GM21825 (cell line): ENCODE data around the gene TEX10.
A peak's percentile ranks its signal among the peaks of the same experiment; 100 is the strongest.
"Not testable (repeated sequence)": the region's sequence is repeated elsewhere in the genome, so short reads cannot be mapped to it uniquely, and the experiment has no call there.

Experiments
- ATAC-seq: cut with Tn5 transposase; IDR thresholded peaks from one replicate; pipeline ENCODE4 v1.9.1; 2021; ENCODE audit warnings: mild to moderate bottlenecking, moderate library complexity; ENCODE audit not compliant: unreplicated experiment

Gene TEX10

DNA sequence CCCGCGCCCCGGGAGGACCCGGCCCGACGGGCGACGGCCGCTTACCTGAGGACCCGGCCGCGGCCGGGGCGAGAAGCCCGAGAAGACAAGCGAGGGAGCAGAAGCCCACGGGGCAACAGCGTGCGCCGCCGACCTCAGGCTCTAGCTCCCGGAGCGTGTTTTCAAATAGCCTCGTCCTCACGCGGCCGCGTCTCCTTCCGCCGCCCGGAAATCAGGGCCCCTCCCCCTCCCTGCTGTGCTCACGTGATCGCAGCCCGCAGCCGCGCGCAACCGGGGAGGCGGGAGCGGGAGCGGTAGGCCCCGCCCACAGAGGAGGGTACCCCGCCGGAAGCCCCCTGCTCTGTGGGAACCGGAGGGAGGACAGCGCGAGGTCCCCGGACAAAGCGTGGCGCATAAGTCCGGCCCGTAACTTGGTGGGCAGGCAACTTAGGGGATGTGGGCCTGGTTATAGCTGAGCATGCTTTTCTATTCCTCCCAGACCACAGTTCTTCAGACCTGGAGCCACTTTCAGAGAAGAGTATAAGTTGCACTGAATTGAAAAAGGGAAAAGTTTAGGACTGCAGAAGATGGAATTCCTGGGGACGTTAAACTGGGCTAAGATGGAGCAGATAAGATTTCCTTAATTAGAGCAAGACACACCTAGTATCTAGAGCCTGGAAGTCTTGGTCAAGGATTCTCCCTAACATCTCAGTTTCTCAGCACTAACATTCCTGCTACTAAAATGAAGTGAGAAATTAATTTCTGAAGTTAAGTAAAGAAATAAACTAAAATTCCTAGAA lies at the start of gene TEX10:
TEX10 (minus strand) TSS at position 216 of the 779 bp plus-strand sequence. CDS start 3,579 bp downstream, outside the sequence.
- peak; percentile 80 for ATAC-seq

DNA sequence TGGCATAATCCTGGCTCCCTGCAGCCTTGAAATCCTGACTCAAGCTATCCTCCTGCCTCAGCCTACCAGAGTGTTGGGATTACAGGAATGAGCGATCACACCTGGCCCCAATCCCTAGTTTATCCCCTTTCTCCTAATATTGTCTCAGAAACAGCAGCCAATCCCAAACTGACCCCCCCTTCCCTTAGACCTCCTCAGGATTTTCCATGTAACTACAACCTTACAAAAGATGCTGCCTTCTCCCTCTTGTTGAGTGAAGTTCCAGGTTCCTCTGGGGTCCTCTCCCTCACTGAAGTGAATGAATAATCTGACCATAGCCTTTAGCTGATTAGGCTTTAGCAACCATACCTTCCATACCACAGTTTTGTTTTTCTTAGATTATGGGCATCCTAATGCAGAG lies 48.3 kb upstream of the TEX10 start:
- ATAC-seq = no peak

DNA sequence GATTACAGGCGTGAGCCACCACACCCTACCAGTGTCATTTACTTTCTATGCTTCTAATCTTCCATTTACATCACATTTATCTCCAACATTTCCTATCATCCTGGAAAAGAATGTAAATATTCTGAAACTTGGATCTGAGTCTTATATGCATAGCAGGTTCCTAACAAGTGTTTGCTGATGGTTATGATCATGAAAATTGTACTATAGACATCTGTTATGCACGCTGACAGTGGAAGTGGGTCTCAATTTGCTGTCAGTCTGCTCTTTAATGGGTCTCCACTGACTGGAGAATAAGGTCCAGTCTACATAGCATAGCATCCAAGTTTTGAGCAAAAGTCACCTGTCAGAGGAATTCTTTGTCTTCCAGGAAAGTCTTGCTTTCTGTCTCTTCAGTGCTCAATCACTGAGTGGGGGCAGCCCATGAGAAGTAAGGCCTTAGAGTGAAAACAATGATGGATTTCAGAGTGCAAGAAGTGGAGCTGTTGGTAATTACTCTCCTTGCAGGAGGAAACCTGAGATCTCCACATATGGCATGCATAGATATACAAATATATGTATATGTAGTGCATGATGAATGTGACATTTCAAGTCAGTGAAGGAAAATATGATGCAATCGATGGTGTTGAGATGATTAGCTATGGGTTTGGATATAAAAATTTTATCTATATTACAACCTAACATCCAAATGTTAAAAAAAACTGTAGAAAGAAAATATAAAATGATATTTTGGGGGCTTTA lies 45.0 kb upstream of the TEX10 start:
- no peak for ATAC-seq

DNA sequence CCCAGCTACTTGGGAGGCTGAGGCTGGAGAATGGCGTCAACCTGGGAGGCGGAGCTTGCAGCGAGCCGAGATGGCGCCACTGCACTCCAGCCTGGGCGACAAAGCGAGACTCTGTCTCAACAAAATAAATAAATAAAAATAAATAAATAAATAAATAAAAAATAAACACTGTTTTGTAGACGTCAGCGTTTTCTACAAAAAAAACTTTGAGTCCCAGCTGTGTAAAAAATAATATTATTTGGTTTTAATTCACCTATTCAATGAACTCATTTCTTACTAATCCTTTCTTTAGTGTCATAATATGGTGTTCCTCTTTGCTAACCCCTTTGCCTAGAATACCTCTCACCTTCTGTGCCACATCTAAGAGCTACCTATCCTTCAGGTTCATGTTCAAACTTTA lies 44.0 kb upstream of the TEX10 start:
- no peak for ATAC-seq

DNA sequence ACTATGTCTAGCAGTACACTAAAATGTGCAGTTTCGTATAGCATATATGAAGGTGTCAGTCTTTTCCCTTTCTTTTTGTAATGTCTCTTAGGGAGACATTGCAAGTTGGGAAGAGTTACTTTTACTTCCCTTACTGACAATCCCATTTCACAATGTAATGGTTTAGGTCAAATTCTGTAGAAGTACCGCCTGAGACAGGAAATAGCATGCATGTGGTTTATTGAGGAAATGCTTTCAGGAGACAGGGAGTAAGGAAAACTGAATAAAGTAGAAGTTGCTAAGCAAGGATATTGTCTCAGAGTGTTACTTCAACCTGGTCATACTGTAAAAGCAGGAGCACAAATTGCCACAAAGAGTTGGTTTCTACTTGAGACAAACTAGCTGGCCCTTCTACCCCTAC lies 42.1 kb upstream of the TEX10 start:
- ATAC-seq = no peak

DNA sequence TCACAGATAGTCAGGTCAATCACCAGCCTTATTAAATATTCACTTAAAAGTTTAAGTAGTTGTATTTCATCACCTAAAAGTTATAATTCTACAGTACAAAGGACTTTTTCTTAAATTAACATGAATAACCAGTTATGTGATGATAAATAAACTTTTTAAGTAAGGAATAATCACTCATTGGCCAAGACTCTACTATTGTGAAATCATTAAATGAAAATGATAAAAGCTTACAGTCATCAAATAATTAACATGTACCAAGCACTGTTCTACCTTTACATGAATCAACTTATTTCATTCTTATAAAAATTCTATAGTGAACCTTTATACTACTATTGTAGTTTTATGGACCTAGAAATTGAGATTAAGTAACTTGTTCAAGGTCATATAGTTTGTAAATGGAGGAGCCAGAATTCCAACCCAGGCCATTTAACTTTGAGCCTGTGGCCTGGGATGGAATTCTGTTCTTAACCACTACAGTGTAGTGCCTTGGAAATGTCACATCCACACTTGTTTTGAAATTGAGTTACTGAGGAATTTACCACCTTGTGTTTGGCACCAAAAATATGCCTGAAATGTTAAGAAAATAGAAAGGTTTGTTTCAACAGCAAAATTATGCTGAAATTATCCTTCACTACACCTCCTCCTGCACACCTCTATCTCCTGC lies 41.4 kb upstream of the TEX10 start:
- ATAC-seq = no peak

DNA sequence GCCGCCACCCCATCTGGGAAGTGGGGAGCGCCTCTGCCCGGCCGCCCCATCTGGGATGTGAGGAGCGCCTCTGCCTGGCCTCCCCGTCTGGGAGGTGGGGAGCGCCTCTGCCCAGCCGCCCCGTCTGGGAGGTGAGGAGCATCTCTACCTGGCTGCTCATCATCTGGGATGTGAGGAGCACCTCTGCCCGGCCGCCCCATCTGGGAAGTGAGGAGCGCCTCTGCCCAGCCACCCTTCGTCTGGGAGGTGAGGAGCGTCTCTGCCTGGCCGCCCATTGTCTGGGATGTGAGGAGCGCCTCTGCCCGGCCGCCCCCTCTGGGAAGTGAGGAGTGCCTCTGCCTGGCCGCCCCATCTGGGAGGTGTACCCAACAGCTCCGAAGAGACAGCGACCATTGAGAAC lies 40.2 kb upstream of the TEX10 start:
- ATAC-seq = not testable (repeated sequence)

DNA sequence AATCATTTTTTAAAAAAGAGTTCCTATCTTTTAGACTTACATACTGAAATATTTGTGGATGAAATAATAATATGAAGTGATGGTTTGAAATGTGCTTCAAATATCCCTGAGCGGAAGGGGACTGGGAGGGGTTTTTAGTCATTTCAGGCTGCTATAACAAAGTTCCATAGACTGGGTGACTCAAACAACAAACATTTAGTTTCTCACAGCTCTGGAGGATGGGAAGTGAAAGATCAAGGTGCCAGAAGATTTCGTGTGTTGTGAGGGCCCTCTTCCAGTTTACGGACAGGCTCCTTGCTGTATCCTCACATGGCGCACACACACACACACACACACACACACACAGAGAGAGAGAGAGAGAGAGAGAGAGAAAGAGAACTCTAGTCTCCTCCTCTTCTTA lies 27.1 kb upstream of the TEX10 start:
- ATAC-seq = no peak

DNA sequence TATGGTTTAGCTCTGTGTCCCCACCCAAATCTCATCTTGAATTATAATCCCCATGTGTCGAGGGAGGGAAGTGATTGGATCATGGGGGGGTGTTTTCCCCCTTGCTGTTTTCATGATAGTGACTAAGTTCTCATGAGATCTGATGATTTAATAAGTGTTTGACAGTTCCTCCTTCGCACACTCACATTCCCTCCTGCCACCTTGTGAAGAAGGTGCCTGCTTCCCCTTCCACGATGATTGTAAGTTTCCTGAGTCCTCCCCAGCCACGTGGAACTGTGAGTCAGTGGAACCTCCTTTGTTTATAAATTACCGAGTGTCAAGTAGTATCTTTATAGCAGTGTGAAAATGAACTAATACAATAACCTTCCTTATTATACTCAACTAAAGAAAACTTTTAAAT lies 24.3 kb upstream of the TEX10 start:
- no peak for ATAC-seq

DNA sequence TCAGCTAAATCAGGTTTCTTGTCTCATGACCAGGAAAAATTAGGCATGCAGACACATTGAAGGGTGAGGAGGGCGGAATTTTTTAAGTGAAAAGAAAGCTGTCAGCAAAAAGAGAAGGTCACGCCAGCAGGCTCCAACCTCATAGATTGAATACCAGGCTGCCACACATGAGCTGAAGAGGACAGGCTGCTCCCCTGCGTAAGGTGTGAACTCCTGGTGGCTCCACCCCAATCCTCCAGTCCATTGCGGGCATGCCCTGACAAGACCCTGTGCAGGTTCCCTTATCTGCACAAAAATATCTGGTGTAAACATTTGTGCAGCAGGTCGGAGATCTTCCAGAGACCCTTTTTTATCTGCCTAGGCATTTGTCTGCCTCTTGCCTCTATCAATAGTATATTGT lies 22.9 kb upstream of the TEX10 start:
- ATAC-seq = no peak

DNA sequence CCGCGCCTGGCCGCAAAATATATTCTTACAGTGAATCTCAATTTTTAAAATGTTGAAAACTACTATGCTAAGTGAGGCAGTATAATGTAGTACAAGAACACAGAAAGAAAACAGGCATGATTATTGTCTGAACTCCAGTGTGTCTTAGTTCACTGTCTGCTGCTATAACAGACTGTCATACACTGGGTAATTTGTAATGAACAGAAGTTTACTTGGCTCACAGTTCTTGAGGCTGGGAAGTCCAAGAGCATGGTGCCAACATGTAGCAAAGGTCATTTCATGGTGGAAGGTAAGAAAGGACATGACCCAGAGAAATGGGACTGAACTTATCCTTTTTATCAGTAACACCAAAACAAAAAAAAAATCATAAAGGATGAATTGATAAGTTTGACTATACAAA lies 19.9 kb upstream of the TEX10 start:
- no peak for ATAC-seq

DNA sequence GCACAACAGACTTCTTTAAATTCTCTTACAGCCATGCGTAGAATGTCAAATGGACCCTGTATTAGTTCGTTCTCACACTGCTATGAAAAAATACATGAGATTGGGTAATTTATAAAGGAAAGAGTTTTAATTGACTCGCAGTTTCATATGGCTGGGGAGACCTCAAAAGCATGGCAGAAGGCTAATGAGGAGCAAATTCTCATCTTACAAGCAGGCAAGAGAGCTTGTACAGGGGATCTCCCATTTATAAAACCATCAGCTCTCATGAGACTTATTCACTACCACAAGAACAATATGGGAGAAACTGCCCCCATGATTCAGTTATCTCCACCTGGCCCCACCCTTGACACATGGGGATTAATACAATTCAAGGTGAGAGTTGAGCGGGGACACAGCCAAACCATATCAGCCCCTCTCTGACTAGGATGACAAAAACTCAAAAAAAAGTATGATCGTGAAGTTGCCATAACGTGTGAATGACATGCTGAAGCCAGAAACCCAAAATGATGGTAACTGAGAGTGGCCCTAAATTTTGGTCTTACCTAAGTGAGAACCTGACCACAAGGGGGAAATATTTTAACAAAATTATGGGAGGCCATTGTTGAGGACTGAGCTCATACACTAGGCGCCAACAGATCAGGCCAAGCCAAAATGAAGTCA lies 17.5 kb upstream of the TEX10 start:
- no peak for ATAC-seq

DNA sequence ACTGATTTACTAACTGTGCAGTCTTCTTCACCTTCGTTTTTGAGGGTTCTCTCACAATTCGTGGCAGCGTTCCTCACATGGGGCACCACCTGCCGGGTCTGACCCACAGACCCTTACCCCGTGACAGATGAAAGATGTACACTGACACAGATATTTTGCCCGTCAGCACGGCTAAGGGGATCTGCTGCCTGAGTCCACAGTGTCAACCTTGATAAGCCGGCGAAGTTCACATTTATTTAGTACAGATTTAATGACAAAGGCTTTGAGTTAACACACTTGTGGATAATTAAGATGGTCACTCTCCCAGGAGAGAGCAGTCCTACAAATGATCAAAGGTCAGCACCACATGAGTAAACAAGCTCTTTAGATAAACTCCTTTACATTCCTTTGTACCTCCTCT lies 15.9 kb upstream of the TEX10 start:
- ATAC-seq = no peak

DNA sequence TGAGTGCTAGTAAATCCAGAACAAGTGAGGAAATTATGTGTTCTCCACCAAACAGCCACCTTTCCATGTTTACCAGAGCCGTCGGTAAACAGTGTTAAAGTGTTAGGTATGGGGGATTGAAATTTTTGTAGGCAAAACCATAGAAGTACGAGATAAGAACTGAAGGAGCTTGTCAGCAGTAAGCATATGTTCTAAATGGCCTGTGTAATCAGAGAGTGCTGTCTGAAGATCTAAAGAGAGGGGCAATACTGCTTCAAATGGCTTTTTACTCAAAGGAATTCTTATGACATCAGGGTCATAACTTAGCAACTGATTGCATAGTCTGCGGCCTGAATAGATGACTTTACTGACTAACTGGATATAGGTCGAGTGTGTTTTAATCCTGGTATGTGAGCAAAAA lies 13.4 kb upstream of the TEX10 start:
- ATAC-seq = no peak

DNA sequence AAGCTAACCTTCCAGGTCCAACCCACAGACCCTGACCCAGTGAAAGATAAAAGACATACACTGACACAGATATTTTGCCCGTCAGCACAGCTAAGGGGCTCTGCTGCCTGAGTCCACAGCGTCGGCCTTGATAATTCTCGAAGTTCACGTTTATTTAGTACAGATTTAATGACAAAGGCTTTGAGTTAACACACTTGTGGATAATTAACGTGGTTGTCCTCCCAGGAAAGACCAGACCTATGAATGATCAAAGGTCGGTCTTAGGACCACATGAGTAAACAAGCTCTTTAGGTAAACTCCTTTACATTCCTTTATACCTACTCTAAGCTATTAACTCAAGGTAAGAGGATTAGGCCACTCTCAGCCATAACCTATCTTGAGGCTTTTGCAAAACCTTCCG lies 11.3 kb upstream of the TEX10 start:
- no peak for ATAC-seq

DNA sequence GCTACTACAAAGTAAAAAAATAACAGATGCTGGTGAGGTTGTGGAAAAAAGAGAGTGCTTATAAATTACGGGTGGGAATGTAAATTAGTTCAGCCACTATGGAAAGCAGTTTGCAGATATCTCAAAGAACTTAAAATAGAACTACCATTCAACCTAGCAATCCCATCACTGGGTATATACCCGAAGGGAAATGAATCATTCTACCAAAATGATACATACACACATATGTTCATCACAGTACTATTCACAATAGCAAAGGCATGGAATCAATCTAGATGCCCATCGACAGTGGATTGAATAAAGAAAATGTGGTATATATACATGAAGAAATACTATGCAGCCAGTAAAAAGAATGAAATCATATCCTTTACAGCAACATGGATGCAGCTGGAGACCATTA lies 6.3 kb upstream of the TEX10 start:
- ATAC-seq = no peak

DNA sequence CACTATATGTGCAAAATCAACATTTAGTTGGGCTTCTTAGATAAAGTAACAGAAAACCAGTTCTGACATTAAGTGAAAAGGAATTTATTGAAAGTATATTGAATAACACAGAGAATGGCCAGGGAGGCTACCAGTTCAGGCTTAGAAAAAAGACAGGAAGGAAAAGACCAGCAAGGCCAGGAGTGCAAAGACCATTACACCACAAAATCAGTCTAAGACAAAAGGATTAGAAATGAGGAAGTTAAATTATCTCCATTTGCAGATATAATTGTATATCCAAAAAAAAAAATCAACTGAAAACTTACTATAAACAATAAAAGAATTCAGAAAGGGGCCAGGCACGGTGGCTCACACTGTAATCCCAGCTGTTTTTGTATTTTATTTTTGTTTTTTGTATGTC lies 4.8 kb upstream of the TEX10 start:
- ATAC-seq = no peak

DNA sequence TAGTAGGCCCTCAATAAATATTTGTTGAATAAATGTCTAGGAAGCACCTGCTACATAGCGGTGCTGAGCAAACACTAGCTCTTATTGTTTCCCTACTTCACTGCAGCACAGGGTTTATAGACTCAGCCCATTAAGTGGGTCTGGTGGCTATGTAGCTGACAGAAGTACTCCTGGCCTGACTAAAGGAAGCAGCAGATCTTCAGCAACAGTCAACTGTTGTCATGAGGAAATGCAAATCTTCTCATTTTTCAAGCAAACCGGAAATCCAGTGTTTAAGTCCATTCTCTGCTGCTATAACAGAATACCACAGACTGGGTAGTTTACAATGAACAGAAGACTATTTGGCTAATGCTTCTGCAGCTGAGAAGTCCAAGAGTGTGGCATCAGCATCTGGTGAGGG lies 2.8 kb upstream of the TEX10 start:
- no peak for ATAC-seq

DNA sequence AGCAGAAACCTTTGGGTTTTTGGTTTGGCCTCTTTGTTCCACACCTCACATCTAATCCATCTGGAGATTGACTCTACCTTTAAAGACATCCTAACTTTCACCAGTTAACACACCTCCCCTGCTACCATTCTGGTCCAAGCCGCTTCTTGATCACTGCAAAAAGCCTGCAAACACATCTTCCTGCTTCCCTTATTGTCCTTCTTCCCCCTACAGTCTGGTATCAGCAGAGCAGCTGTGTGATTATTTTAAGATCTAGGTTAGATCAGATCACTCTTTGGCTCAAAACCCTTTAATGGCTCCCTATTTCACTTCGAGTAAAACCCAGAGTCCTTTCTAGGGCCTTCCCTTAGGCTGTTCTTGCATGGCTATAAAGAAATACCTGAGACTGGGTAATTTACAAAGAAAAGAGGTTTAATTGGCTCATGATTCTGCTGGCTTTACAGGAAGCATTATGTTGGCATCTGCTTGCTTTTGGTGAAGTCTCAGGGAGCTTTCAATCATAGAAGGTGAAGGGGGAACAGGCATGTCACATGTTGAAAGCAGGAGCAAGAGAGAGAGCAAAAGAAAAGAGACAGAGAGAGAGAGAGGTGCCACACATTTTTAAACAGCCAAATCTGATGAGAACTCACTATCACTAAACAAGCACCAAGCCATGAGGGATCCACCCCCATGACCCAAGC lies 1.5 kb upstream of the TEX10 start:
- no peak for ATAC-seq

DNA sequence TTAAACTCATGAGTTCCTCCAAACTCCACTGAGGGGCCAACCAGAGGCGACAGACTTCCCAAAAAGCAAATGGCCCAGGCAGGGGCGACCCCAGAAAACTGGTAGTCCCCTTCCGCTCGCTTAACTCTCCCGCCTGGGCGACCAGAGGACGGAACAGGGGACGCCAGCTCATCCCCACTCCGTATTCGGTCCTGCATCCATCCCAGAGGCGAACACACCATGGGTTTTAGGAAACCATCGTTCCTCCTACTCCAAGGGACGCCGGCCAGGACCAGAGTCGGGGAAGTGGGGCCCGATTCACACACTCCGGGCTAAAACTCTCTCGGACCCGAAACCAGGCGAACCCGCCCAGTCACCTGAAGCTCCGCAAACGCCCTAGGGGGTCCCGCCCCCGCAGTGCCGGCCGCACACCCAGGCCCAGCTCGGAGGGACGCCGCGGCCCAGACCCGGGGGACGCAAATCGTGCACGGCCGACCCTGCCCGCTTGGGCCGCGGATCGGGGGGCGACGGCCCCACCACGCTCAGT lies 478 bp downstream of the TEX10 start:
- ATAC-seq = peak; percentile 30

DNA sequence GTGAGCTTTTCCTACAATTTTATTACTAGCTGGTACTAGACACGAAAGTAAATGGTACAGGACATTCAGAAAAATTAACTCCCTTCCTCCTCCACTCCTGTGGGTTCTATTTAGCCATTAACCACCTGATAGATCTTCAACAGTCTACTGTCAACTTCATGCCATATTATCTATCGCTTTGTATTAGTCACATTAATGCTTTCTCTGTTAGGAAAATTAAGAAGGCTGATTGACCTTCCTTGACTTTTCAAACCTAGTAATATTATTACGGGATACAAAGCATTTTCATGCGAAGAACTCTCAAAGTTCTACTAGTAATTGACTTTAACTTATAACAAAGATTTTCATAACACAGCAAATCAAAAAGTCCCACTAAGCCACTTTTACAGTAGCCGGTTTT lies 1.2 kb downstream of the TEX10 start:
- ATAC-seq = no peak
